T-helper 2 cell treated with Interferon-gamma antibody and Interleukin-4, amounts not matched to agents 5 μg/mL and 100 μg/mL, for 36 hours (primary cell): ENCODE data around the gene ZNF710.

Experiments used
- DNase-seq: peaks from one replicate; pipeline ENCODE4 v3.0.0; 2021; ENCODE audit warnings: low spot score
- H3K27ac Mint-ChIP-seq: one replicate; pipeline ENCODE4 v1.8.0; 2021; ENCODE audit warnings: mild to moderate bottlenecking, mixed read lengths
- H3K27me3 Mint-ChIP-seq: one replicate; pipeline ENCODE4 v1.8.0; 2021; ENCODE audit warnings: low read depth, mixed read lengths
- H3K36me3 Mint-ChIP-seq: one replicate; pipeline ENCODE4 v1.8.0; 2021; ENCODE audit warnings: low read depth, mixed read lengths
- H3K4me1 Mint-ChIP-seq: one replicate; pipeline ENCODE4 v1.8.0; 2021; ENCODE audit warnings: low read depth, mixed read lengths
- H3K4me3 Mint-ChIP-seq: one replicate; pipeline ENCODE4 v1.8.0; 2022; ENCODE audit warnings: mild to moderate bottlenecking, moderate library complexity, mixed read lengths
- H3K9me3 Mint-ChIP-seq: one replicate; pipeline ENCODE4 v1.8.0; 2021; ENCODE audit warnings: mixed read lengths

Gene ZNF710

DNA sequence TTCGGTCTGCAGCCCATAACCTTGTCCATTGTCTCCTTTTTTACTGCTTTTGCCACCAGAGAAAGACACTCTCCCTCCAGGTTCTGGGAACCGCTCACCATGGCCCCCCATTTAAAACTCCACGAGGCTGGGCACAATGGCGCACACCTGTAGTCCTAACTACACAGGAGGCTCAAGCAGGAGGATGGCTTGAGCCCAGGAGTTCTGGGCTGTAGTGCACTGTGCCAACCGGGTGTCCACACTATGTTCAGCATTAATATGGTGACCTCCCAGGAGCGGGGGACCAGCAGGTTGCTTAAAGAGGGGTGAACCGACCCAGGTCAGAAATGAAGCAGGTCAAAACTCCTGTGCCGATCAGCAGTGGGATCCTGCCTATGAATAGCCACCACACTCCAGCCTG is 129.2 kb downstream of the ZNF710 start:
- Mint-ChIP-seq H3K27me3 (peaks cover 11% of the 10 kb centered on the region), H3K36me3 (no peaks in the 10 kb centered on the region), H3K4me1 (peaks cover 12% of the 10 kb centered on the region), H3K9me3 (no peaks in the 10 kb centered on the region), H3K4me3 (no peak overlapping the region), H3K27ac (no peak overlapping the region)
- no peak for DNase-seq
